Measurements from ENCODE around the gene HCN4. TPM values are rescaled to one million over a fixed set of nuclear protein-coding genes. Genes with fewer than 3 reads are reported as not detected.

HCN4 gene
- total RNA-seq, 1 donor from 2014 or later = 3.0 TPM

GRCh38 chr15:73391128-73391872, 22.5 kb upstream of the HCN4 start:
- H3K27ac ChIP-seq (ENCODE audit: low read depth, low read length) = no peak overlapping the region
- peaks cover 21% of the 10 kb centered on the region for H3K4me1 Mint-ChIP-seq (ENCODE audit: low read depth, unreplicated experiment)
- H3K4me2 ChIP-seq (ENCODE audit: low read length) = no peak overlapping the region
- no peaks in the 10 kb centered on the region for H3K4me1 ChIP-seq (ENCODE audit: insufficient read depth, low read length)
- TF ChIP-seq EZH2 (IDR thresholded peaks at IDR 0.05; ENCODE audit: insufficient read depth, low read length) = no peak
- TF ChIP-seq CTCF (IDR thresholded peaks at IDR 0.05; ENCODE audit: insufficient read depth, low read depth, low read length) = no peak
- H3K27me3 Mint-ChIP-seq (ENCODE audit: low read depth, unreplicated experiment) = peaks cover 24% of the 10 kb centered on the region
- H4K20me1 ChIP-seq (ENCODE audit: insufficient read depth, low read length) = no peaks in the 10 kb centered on the region
- no peak overlapping the region for H3K4me3 ChIP-seq (ENCODE audit: insufficient read depth, low read depth, low read length)
- no peaks in the 10 kb centered on the region for H3K36me3 Mint-ChIP-seq (ENCODE audit: low read depth, unreplicated experiment)
- H3K27me3 ChIP-seq (ENCODE audit: insufficient read depth, low read length) = peaks cover 8% of the 10 kb centered on the region
- FAIRE-seq (no peak), DNase-seq (ENCODE audit: low read depth) (no peak)
- peak overlapping the region; percentile 34 for H3K27ac Mint-ChIP-seq (ENCODE audit: unreplicated experiment)
- no peaks in the 10 kb centered on the region for H3K9me3 ChIP-seq (ENCODE audit: insufficient read depth, low read depth, low read length)
- H3K4me3 Mint-ChIP-seq (ENCODE audit: unreplicated experiment) = no peak overlapping the region
- no peaks in the 10 kb centered on the region for H3K79me2 ChIP-seq (ENCODE audit: insufficient read depth, low read length)
- no peak overlapping the region for H3K9ac ChIP-seq (ENCODE audit: low read length)
- no peak overlapping the region for H2AFZ ChIP-seq (ENCODE audit: low read depth, low read length)
- no peaks in the 10 kb centered on the region for H3K36me3 ChIP-seq (ENCODE audit: insufficient read depth, low read length)
- H3K9me3 Mint-ChIP-seq (ENCODE audit: unreplicated experiment) = peaks cover 5% of the 10 kb centered on the region

- Histone ChIP-seq H3K4me1 (ENCODE audit: insufficient read depth, low read length) (no peaks in the 10 kb centered on the region), H3K4me3 (ENCODE audit: insufficient read depth, low read depth, low read length) (no peak overlapping the region), H4K20me1 (ENCODE audit: insufficient read depth, low read length) (no peaks in the 10 kb centered on the region), H3K79me2 (ENCODE audit: insufficient read depth, low read length) (no peaks in the 10 kb centered on the region), H3K9ac (ENCODE audit: low read length) (no peak overlapping the region), H3K36me3 (ENCODE audit: insufficient read depth, low read length) (no peaks in the 10 kb centered on the region), H3K27me3 (ENCODE audit: insufficient read depth, low read length) (peaks cover 13% of the 10 kb centered on the region), H3K9me3 (ENCODE audit: insufficient read depth, low read depth, low read length) (no peaks in the 10 kb centered on the region), H2AFZ (ENCODE audit: low read depth, low read length) (no peak overlapping the region), H3K27ac (ENCODE audit: low read depth, low read length) (no peak overlapping the region), H3K4me2 (ENCODE audit: low read length) (no peak overlapping the region)
- Mint-ChIP-seq H3K4me1 (ENCODE audit: low read depth, unreplicated experiment) (peaks cover 21% of the 10 kb centered on the region), H3K27ac (ENCODE audit: unreplicated experiment) (no peak overlapping the region), H3K27me3 (ENCODE audit: low read depth, unreplicated experiment) (peaks cover 27% of the 10 kb centered on the region), H3K4me3 (ENCODE audit: unreplicated experiment) (no peak overlapping the region), H3K9me3 (ENCODE audit: unreplicated experiment) (peaks cover 5% of the 10 kb centered on the region), H3K36me3 (ENCODE audit: low read depth, unreplicated experiment) (no peaks in the 10 kb centered on the region)
- FAIRE-seq (no peak), DNase-seq (ENCODE audit: low read depth) (no peak)
- TF ChIP-seq CTCF (IDR thresholded peaks at IDR 0.05; ENCODE audit: insufficient read depth, low read depth, low read length) = no peak
- TF ChIP-seq EZH2 (IDR thresholded peaks at IDR 0.05; ENCODE audit: insufficient read depth, low read length) = no peak
Measured at GRCh38 chr15:73389971-73390544, 21.3 kb upstream of the HCN4 start.

- peaks cover 29% of the 10 kb centered on the region for H3K27me3 Mint-ChIP-seq (ENCODE audit: low read depth, unreplicated experiment)
Measured at GRCh38 chr15:73389539-73389938, 20.8 kb upstream of the HCN4 start.

More at GRCh38 chr15:73389539-73389938, 20.8 kb upstream of the HCN4 start:
- TF ChIP-seq CTCF (IDR thresholded peaks at IDR 0.05; ENCODE audit: insufficient read depth, low read depth, low read length) (no peak), EZH2 (IDR thresholded peaks at IDR 0.05; ENCODE audit: insufficient read depth, low read length) (no peak)
- FAIRE-seq = no peak
- Histone ChIP-seq H3K4me1 (ENCODE audit: insufficient read depth, low read length) (no peaks in the 10 kb centered on the region), H4K20me1 (ENCODE audit: insufficient read depth, low read length) (no peaks in the 10 kb centered on the region), H3K9me3 (ENCODE audit: insufficient read depth, low read depth, low read length) (no peaks in the 10 kb centered on the region), H3K27ac (ENCODE audit: low read depth, low read length) (no peak overlapping the region), H3K36me3 (ENCODE audit: insufficient read depth, low read length) (no peaks in the 10 kb centered on the region), H3K9ac (ENCODE audit: low read length) (no peak overlapping the region), H3K4me3 (ENCODE audit: insufficient read depth, low read depth, low read length) (no peak overlapping the region), H3K79me2 (ENCODE audit: insufficient read depth, low read length) (no peaks in the 10 kb centered on the region), H2AFZ (ENCODE audit: low read depth, low read length) (no peak overlapping the region), H3K4me2 (ENCODE audit: low read length) (no peak overlapping the region), H3K27me3 (ENCODE audit: insufficient read depth, low read length) (peaks cover 13% of the 10 kb centered on the region)
- no peak overlapping the region for H3K4me3 Mint-ChIP-seq (ENCODE audit: unreplicated experiment)
- DNase-seq (ENCODE audit: low read depth) = no peak
- H3K4me1 Mint-ChIP-seq (ENCODE audit: low read depth, unreplicated experiment) = peaks cover 21% of the 10 kb centered on the region
- H3K9me3 Mint-ChIP-seq (ENCODE audit: unreplicated experiment) = peaks cover 5% of the 10 kb centered on the region
- no peaks in the 10 kb centered on the region for H3K36me3 Mint-ChIP-seq (ENCODE audit: low read depth, unreplicated experiment)
- no peak overlapping the region for H3K27ac Mint-ChIP-seq (ENCODE audit: unreplicated experiment)
